ENCODE data around the gene RAB25. TPM values are rescaled to one million over a fixed set of nuclear protein-coding genes. Genes with fewer than 3 reads are reported as not detected.

The RAB25 gene
- total RNA-seq, 1 donor from 2014 or later, result 2.2 TPM

DNA sequence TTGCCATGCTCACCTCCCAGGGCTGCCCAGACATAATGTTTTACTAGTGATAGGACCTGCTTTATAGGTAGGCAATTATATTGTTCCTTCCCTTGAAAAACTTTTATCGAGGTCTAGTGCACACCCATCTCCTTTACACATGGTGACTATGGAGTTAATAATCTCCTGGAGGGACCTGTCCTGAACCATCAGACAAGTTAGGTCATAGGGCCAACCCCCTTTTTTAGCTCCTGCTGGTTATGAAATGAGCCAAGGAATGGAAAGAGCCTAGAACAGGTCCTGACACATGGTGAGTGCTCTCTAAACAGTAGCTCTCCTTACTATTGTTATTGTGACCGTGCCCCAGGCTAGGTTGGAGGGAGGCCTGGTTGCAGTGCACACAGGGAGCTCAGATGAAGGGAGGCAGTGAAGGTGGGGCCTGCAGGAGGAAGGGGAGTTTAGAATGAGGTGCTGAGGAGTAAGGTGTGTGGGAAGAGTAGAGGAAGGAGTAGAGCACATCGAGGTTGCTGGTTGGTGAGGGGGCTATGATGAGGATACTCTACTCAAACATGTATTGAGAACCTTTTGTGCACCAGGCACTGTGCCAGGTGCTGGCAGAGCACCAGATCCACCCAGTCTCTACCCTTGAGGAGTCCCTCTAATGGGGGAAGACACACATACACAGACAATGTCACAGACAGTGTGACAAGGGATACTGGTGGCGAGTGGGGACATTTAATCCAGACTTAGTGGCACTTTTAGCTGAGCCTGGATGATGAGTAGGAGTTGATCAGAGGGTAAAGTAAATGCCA is 39.4 kb downstream of the RAB25 start:
- no peak for DNase-seq (ENCODE audit: low spot score)

DNA sequence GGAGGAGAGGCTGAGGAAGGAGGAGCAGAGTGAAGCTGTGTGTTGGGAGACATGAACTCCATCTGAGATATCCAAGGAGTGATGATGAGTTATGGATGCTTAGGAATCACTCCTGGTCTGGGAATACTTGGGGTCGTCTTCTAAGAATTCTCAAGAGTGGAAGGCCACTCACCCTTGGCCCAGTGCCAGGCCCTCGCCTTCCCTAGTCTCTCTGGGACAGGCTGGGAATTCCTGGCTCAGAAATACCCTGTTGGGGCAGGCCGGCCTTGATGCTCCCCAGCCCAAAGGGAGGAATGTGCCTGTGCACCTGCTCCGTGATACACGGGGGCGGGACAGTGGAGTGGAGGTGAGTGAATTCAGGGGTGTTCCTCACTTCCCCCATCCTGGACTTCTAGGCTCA is 40.9 kb downstream of the RAB25 start:
- no peak for DNase-seq (ENCODE audit: low spot score)

- DNase-seq (ENCODE audit: low spot score), result no peak
These were observed 41.9 kb downstream of the RAB25 start for GRCh38 chr1:156102633-156103511.

GRCh38 chr1:156103521-156103947 is 42.6 kb downstream of the RAB25 start:
- DNase-seq (ENCODE audit: low spot score), result no peak

DNA sequence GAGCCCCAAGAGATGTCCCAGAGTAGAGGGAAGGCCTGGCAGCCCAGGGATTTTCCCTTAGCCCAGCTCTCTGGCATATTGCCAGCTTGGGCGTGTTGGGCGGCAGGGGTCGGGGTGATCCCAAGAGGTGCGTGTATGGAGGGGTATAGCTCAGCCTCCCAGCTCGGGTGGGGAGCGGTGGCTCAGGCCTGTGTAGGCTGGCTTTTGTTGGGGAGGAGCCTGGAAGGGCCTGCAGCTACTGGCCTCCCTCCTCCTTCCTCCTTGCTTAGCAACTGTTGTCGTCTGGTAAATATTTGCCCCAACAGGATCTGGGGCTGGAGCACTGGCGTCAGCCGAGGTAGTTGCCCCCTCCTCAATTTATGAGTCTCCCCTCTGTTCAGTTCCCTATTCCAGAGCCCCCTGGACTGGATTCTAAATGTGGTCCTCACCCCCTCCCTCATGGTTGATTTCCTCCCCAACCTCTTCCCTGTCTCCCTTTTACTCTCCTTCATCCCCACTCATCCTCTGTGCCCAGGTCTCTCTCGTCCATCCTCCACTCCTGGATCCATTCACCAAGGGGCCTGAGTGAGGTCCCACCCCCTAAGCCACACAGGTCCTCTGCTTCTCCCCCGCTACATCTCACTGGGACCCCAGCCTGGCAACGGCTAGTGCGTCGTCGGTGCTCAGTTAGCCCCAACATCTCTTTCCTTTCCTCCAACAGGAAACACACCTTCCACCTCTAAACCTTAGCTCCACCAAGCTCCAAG is 43.3 kb downstream of the RAB25 start:
- peak; percentile 97 for DNase-seq (ENCODE audit: low spot score)

- DNase-seq (ENCODE audit: low spot score), result peak; percentile 89
These were observed 44.2 kb downstream of the RAB25 start for GRCh38 chr1:156104861-156105832.

DNA sequence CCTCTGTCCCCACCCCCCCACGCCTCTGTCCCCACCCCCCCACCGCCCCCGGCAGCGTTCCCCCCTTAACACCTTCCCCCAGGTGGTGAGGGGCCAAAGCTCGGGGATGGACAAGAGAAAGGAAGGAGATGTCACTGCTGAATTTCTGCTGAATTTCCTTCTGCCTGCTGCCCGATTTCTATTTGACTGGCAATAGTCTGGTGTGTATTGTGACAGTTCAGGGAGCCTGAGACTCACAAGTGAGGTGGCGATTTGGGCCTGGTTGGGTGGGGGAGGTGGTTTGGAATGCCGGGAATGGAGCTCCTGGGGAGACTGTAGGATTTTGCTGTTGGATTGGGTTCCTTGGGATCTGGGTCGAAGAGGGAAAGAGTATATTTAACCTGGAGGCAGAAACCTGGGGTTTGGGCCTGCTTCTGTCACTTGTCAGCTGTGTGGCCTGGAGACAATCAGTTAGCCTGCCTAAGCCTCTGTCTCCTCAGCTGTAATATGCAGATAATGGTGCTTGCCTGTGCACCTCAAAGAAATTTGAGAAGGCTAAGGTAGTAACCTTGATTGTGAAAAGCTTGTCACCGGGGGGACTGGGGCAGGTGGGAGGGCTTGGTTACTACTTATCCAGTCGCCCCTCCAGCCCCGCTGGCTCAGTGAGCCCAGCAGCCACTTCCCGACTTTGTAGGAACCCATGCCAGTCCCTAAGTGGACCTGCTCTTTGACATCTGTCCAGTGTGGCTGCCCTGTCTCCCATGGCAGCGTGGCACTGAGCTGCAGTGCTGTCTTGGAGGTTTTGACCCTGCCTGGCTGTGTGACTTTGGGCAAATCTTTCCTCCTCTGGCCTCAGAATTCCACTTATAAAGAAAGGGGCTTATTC is 45.9 kb downstream of the RAB25 start:
- no peak for DNase-seq (ENCODE audit: low spot score)

GRCh38 chr1:156108057-156108456 is 47.1 kb downstream of the RAB25 start:
- no peak for DNase-seq (ENCODE audit: low spot score)

GRCh38 chr1:156108664-156109241 is 47.8 kb downstream of the RAB25 start:
- DNase-seq (ENCODE audit: low spot score), result no peak

DNA sequence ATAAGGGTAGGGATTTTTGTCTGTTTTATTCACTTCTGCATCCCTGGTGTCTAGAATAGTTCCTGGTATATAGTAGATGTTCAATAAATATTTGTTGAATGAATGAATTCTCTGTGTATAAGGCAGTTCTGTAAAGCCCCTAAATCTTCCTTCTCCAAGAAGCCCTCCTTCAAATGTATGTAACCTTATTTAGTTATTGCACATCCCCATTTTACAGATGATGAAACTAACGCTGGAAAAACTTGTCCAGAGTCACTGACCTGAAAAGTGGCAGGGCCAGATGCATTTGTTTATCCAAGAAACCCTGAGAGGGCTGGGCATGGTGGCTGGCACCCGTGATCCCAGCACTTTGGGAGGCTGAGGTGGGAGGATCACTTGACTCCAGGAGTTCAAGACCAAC is 49.3 kb downstream of the RAB25 start:
- no peak for DNase-seq (ENCODE audit: low spot score)

DNA sequence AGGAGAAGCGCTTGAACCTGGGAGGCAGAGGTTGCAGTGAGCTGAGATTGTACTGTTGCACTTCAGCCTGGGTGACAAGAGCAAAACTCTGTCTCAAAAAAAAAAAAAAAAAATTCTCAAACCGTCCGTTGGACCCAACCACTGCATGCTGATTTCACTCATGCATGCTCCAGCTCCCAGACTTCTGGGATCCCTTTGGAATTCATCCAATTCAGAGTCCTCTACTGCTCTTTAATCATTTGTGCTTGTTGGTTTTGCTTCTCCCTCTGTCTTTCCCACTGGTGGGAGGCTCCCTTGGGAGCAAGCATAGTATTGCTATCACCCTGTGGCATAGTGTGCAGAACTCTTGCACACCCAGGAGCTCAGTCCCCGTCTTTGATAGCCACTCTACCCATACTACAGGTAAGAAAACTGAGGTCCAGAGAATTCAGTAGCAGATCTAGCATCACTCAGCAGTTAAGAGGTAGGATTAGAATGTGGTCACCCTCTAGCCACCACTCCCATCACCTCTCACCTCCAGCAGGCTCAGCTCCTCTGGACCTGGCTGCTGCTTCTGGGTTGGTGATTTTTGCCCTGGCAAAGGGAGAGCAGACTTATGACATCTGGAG is 50.5 kb downstream of the RAB25 start:
- peak; percentile 51 for DNase-seq (ENCODE audit: low spot score)

DNA sequence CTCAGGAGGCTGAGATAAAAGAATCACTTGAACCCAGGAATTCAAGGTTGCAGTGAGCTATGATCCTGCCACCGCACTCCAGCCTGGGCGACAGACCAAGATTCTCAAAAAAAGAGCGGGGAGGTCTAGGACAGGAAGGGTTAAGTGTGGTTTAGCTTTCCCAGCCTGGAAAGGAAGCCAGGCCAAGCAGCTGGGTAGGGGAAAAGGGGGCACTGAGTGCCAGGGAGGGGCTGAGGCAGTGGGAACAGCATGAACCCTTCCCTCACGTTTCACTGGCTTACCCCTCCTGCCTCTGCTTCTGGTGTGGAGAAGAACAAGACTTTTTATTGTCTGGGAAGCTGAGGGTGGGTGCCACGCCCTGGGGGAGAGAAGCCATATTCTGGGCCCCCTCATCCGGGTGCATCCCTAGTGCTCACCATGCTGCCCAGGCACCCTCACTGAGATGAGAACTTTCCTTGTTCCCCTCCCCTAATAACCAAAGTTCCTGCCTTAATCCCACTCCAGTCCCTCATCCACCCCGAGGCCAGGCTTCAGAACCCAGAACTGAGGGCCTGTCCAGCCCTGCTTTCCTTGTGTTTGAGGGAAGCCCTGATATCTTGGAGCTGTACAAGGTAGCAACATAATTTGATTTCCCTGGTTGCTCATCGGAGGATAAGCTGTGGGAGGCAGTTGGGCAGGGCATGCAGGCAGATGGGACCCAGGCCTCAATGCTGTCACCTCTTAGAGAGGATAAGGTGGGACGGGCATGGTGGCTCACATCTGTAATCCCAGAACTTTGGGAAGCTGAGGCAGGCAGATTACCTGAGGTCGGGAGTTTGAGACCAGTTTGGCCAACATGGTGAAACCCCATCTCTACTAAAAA is 51.5 kb downstream of the RAB25 start:
- no peak for DNase-seq (ENCODE audit: low spot score)

- peak; percentile 61 for DNase-seq (ENCODE audit: low spot score)
These were observed 52.5 kb downstream of the RAB25 start for GRCh38 chr1:156113282-156113950.

DNA sequence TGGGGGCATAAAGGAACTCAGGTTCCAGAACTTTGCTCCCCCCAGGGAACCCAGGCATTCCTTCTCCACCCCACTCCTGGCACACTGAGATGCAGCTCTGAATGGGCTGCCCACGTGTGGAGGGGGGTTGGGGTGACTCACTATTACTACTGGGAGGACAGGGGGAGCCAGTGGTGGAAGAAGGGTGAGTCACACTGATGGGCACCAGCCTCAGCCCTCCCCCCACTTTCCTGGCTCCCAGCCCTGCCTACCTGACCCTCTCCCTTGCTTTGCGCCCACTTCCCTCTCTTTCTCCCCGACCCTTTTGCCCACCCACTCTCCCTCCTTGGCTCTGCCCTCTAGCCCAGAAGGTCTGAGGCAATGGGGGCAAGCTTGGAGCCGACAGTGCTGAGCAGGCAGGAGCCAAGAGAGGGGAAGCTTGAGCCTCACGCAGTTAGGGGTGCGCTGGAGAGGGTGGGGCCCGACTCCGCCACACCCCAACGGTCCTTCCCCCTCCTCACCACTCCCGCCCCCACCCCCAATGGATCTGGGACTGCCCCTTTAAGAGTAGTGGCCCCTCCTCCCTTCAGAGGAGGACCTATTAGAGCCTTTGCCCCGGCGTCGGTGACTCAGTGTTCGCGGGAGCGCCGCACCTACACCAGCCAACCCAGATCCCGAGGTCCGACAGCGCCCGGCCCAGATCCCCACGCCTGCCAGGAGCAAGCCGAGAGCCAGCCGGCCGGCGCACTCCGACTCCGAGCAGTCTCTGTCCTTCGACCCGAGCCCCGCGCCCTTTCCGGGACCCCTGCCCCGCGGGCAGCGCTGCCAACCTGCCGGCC is 53.4 kb downstream of the RAB25 start, which contains the start of gene LMNA:
TSS of gene LMNA (plus strand) at position 611 of the 818 bp plus-strand sequence. CDS start 208 bp downstream, outside the sequence.
- peak; percentile 95 for DNase-seq (ENCODE audit: low spot score)

GRCh38 chr1:156114919-156115513 is 54.1 kb downstream of the RAB25 start:
- no peak for DNase-seq (ENCODE audit: low spot score)

All from umbilical cord (tissue), 2 donors.